HepG2 (cell line): ENCODE data around the gene PIAS3. TPM values are rescaled to one million over a fixed set of nuclear protein-coding genes. Genes with fewer than 3 reads are reported as not detected.

Experiments used
- ATAC-seq: fragments of 200-7000 bp; cut with Tn5 transposase; 3 replicates; pipeline ENCODE4 v1.9.1; 2020; ENCODE audit warnings: mild to moderate bottlenecking, moderate library complexity
- BruUV-seq: library from RNA; stranded (reverse); fragments of 400-500 nt; replicated peaks from 2 replicates; lab custom pipeline; 2021; lab: Mats Ljungman, UMichigan
- CTCF ChIA-PET: fragments of 300-600 bp; formaldehyde crosslinking; extraction: SDS; loops from one replicate; lab custom pipeline; 2021; ENCODE audit warnings: low total read pairs, inconsistent platforms, low intra/inter-chr PET ratio; lab: Yijun Ruan, JAX
- POLR2A ChIA-PET: fragments of 350-600 bp; sonication (Branson Sonifier 250); formaldehyde crosslinking; loops from one replicate; lab custom pipeline; 2020; ENCODE audit warnings: antibody characterized with exemption, inconsistent platforms; lab: Yijun Ruan, JAX
- DNase-seq: peaks from one replicate; pipeline ENCODE4 v3.0.0-alpha.2; 2015; ENCODE audit warnings: low spot score
- FAIRE-seq: peaks from 3 replicates; lab custom pipeline; 2011; peaks lifted over from hg19 to GRCh38; lab: Jason Lieb, UNC
- H2AFZ ChIP-seq: one replicate; pipeline ENCODE4 v1.6.1; 2011; ENCODE audit warnings: low read length, inconsistent platforms
- H3K27ac ChIP-seq: fragments of 300-600 bp; 3 replicates; pipeline ENCODE4 v1.8.0; 2011; ENCODE audit warnings: mixed run types, mild to moderate bottlenecking, mixed read lengths, low read length, inconsistent platforms; ENCODE audit not compliant: insufficient read depth; ENCODE audit errors: extremely low read length
- H3K27me3 ChIP-seq, 2 experiments: fragments of 200-600 bp in 1 of 2; 2 replicates in 1 of 2; 3 replicates in 1 of 2; pipeline versions ENCODE4 v1.6.0 to v1.8.0; 2011; ENCODE audit warnings: low read length in 2 of 2, mild to moderate bottlenecking in 2 of 2, moderate library complexity in 2 of 2, inconsistent platforms in 1 of 2; ENCODE audit not compliant: insufficient read depth in 2 of 2, control insufficient read depth in 1 of 2
- H3K36me3 ChIP-seq, 2 experiments: fragments of 200-600 bp in 1 of 2; replicated peaks in 1 of 2; 2 replicates in 1 of 2; 3 replicates in 1 of 2; pipeline versions ENCODE4 v1.5.1 to v1.8.0; 2011; ENCODE audit warnings: low read length in 2 of 2, inconsistent platforms in 1 of 2; ENCODE audit not compliant: insufficient read depth in 2 of 2, control insufficient read depth in 1 of 2
- H3K4me1 ChIP-seq: 2 replicates; pipeline ENCODE4 v1.5.1; 2012; ENCODE audit warnings: low read length, inconsistent platforms; ENCODE audit not compliant: insufficient read depth
- H3K4me2 ChIP-seq: 2 replicates; pipeline ENCODE4 v1.6.0; 2011; ENCODE audit warnings: low read depth, low read length, inconsistent platforms
- H3K4me3 ChIP-seq, 3 experiments: fragments of 200-600 bp in 1 of 3; sonication (generic), shearing (Covaris generic) in 1 of 3; replicated peaks in 1 of 3; 2 replicates each; pipeline ENCODE4 v1.5.1; 2011 to 2016; ENCODE audit warnings: low read length in 3 of 3, inconsistent platforms in 2 of 3, low read depth in 2 of 3, mild to moderate bottlenecking in 2 of 3, control low read depth in 1 of 3, mixed read lengths in 1 of 3; ENCODE audit not compliant: insufficient read depth in 1 of 3
- H3K79me2 ChIP-seq: one replicate; pipeline ENCODE4 v1.6.1; 2011; ENCODE audit warnings: low read length, inconsistent platforms; ENCODE audit not compliant: insufficient read depth
- H3K9ac ChIP-seq: 2 replicates; pipeline ENCODE4 v1.6.0; 2011; ENCODE audit warnings: mild to moderate bottlenecking, low read depth, low read length, inconsistent platforms; ENCODE audit not compliant: insufficient read depth
- H3K9me3 ChIP-seq: 2 replicates; pipeline ENCODE4 v1.5.1; 2012; ENCODE audit warnings: mild to moderate bottlenecking, low read length
- H4K20me1 ChIP-seq: 2 replicates; pipeline ENCODE4 v1.6.0; 2011; ENCODE audit warnings: inconsistent platforms, mild to moderate bottlenecking, low read length, moderate library complexity; ENCODE audit not compliant: insufficient read depth
- GATA4 ChIP-seq: sonication (generic); IDR thresholded peaks from 2 replicates; pipeline ENCODE4 v1.6.1; 2016; ENCODE audit warnings: antibody characterized with exemption, low read depth, borderline replicate concordance
- MXI1 ChIP-seq: IDR thresholded peaks from 3 replicates; pipeline ENCODE4 v1.6.1; 2012; ENCODE audit warnings: low read depth, low read length, inconsistent platforms, borderline replicate concordance
- SKI ChIP-seq: fragments of 450-650 bp; IDR thresholded peaks from one replicate; pipeline ENCODE4 v1.6.1; 2018; ENCODE audit warnings: mild to moderate bottlenecking; ENCODE audit not compliant: partially characterized antibody
- SRSF4 ChIP-seq: fragments of 200-400 bp; formaldehyde crosslinking; IDR thresholded peaks from one replicate; pipeline ENCODE4 v1.6.1; 2018; ENCODE audit warnings: mild to moderate bottlenecking, low read depth, low read length, moderate library complexity; ENCODE audit not compliant: poor library complexity, severe bottlenecking
- STAT5B ChIP-seq: sonication (generic); formaldehyde crosslinking; IDR thresholded peaks from 2 replicates; pipeline ENCODE4 v1.4.0; 2020; ENCODE audit warnings: missing genetic modification reagents
- ZNF329 ChIP-seq: sonication (generic); formaldehyde crosslinking; IDR thresholded peaks from 2 replicates; pipeline ENCODE4 v1.9.0; 2021; ENCODE audit warnings: low read depth, mild to moderate bottlenecking, missing genetic modification reagents
- ZNF572 ChIP-seq: sonication (generic); formaldehyde crosslinking; IDR thresholded peaks from 2 replicates; pipeline ENCODE4 v1.5.1; 2020; ENCODE audit warnings: mild to moderate bottlenecking, missing genetic modification reagents
- ZNF772 ChIP-seq: sonication (generic); formaldehyde crosslinking; IDR thresholded peaks from 2 replicates; pipeline ENCODE4 v1.5.0; 2020; ENCODE audit warnings: mild to moderate bottlenecking, missing genetic modification reagents
- ZSCAN30 ChIP-seq: sonication (generic); formaldehyde crosslinking; IDR thresholded peaks from 2 replicates; pipeline ENCODE4 v1.5.0; 2020; ENCODE audit warnings: mild to moderate bottlenecking, missing genetic modification reagents
- WGBS: methylation state at CpG from one replicate; pipeline ENCODE4 v1.1.6; 2017; ENCODE audit warnings: low lambda C conversion rate; 5-methylcytosine and 5-hydroxymethylcytosine counted together
- in situ Hi-C: cut with HindIII; loops from 2 replicates; pipeline ENCODE4 v1.10.0; 2017; ENCODE audit warnings: low pct_unique_long_range_greater_than_20kb; ENCODE audit not compliant: extremely low pct_ligation_motif_present
- intact Hi-C: fragments of 100-400 bp; cut with micrococcal nuclease; formaldehyde crosslinking; loops from one replicate; pipeline ENCODE4 v1.10.0; 2022; ENCODE audit not compliant: unreplicated experiment
- polyA plus RNA-seq, 8 experiments: library from polyadenylated mRNA; depleted of rRNA in 3 of 8; stranded (reverse) in 7 of 8; unstranded in 1 of 8; fragments of >200 nt; fragmentation: Illumina TruSeq in 4 of 8; extraction: Trizol in 4 of 8; gene quantifications; 2 replicates each; pipeline versions ENCODE4 v1.2.1 to v1.2.3, GENCODE V29; 2011 to 2016; ENCODE audit warnings: low read depth in 4 of 8, missing spikeins in 1 of 8, mixed read lengths in 1 of 8; ENCODE audit not compliant: insufficient read depth in 1 of 8
- total RNA-seq, 5 experiments: library from RNA; depleted of rRNA; stranded (reverse); fragments of >200 nt; fragmentation: Illumina TruSeq; extraction: Trizol; gene quantifications; 2 replicates each; pipeline ENCODE4 v1.2.3, GENCODE V29; 2016; ENCODE audit warnings: low read depth in 1 of 5
- TF ChIP-seq, protein P1 (sequence below): IDR thresholded peaks from 2 replicates; pipeline ENCODE4 v1.6.1; 2016; ENCODE audit warnings: low read depth, control low read depth
- TF ChIP-seq, protein P2 (sequence below): sonication (generic); formaldehyde crosslinking; IDR thresholded peaks from 2 replicates; pipeline ENCODE4 v1.4.0; 2020; ENCODE audit warnings: mild to moderate bottlenecking, missing genetic modification reagents
- TF ChIP-seq, protein P3 (sequence below): IDR thresholded peaks from 2 replicates; pipeline ENCODE4 v1.6.1; 2016; ENCODE audit warnings: missing genetic modification reagents, missing compliant biosample characterization

The PIAS3 gene
- total and polyA plus RNA-seq, 2 of the 13 experiments (the other 11 are each of a cell fraction or from before 2014, with no cell fraction given), result 3.7 to 8.0 TPM

DNA sequence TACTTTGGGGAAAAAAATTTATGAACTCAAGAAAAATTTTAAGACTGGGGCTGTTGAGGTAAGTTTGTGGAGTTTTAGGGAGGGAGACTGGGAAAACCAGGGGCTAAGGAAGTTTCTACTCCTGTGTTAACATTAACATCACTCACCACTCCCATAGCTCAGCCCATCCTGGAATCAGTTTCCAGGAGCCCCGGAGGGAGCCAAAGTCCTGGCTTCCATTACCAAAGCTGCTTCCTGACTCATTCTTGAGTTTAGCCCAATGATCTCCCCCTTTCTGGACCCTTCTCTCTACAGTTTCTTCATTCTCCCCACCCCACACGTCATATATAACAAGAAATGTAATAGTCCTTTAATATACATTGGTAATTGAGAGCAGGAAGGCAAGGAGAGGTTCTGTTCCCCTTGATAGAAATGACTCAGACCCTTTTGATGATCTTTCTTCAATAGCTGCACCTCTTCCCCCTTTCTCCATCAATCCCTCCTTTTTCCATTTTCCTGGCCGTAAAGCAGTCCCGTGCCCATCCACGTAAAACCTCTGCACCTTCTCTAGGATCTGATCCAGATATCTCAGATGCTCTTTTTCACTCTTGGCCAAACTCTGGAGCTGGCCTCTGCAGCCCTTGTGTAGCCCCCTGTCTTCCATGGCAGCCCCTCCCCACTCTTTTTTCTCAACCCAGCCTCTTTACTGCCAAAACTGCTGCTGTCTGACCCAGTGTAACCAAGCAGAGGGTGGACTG lies 4.6 kb upstream of the PIAS3 start:
- TF ChIP-seq SKI (no peak), ZNF772 (no peak), STAT5B (CRISPR knock-in tag) (no peak), ZNF572 (CRISPR knock-in tag) (no peak), MXI1 (no peak), GATA4 (no peak), SRSF4 (no peak), ZNF329 (CRISPR knock-in tag) (no peak), ZSCAN30 (CRISPR knock-in tag) (no peak)
- TF ChIP-seq, protein P1, sequence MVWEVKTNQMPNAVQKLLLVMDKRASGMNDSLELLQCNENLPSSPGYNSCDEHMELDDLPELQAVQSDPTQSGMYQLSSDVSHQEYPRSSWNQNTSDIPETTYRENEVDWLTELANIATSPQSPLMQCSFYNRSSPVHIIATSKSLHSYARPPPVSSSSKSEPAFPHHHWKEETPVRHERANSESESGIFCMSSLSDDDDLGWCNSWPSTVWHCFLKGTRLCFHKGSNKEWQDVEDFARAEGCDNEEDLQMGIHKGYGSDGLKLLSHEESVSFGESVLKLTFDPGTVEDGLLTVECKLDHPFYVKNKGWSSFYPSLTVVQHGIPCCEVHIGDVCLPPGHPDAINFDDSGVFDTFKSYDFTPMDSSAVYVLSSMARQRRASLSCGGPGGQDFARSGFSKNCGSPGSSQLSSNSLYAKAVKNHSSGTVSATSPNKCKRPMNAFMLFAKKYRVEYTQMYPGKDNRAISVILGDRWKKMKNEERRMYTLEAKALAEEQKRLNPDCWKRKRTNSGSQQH (CRISPR knock-in tag), result no peak
- TF ChIP-seq, protein P2, sequence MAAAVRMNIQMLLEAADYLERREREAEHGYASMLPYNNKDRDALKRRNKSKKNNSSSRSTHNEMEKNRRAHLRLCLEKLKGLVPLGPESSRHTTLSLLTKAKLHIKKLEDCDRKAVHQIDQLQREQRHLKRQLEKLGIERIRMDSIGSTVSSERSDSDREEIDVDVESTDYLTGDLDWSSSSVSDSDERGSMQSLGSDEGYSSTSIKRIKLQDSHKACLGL (CRISPR knock-in tag), result no peak
- TF ChIP-seq, protein P3, sequence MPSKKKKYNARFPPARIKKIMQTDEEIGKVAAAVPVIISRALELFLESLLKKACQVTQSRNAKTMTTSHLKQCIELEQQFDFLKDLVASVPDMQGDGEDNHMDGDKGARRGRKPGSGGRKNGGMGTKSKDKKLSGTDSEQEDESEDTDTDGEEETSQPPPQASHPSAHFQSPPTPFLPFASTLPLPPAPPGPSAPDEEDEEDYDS (CRISPR knock-in tag), result no peak
- H3K4me1 ChIP-seq, result peaks cover 11% of the 10 kb centered on the region
- 0 out of 5 replicates have a peak, but pooled peaks cover 0 to 15% of the 10 kb centered on the region in 2 experiments for H3K27me3 ChIP-seq
- no peak overlapping the region for H3K27ac ChIP-seq
- H3K4me3 ChIP-seq, result no peak overlapping the region
- no peak for FAIRE-seq
- BruUV-seq, result no TSS peak
- in situ Hi-C loops (no loop called here), intact Hi-C loops (loop anchor here (5.0 kb wide), 1 partner anchor 49 kb away; the partner anchor contains the start of gene ITGA10)
- POLR2A ChIA-PET, result no interaction called here
- no peak overlapping the region for H3K9ac ChIP-seq
- no peak for DNase-seq
- H3K36me3 ChIP-seq, result no peaks in the 10 kb centered on the region
- H3K79me2 ChIP-seq, result no peaks in the 10 kb centered on the region
- ATAC-seq, result no peak
- H2AFZ ChIP-seq, result no peak overlapping the region
- CTCF ChIA-PET, result no interaction called here
- 32% methylated on average over 5 of the region's 5 CpGs for WGBS
- H3K9me3 ChIP-seq, result no peaks in the 10 kb centered on the region
- H3K4me2 ChIP-seq, result no peak overlapping the region
- H4K20me1 ChIP-seq, result no peaks in the 10 kb centered on the region
